GM19328 (cell line): ENCODE results near the gene ZBTB5.

Experiments used
- ATAC-seq: cut with Tn5 transposase; IDR thresholded peaks from one replicate; pipeline ENCODE4 v1.9.1; 2021; ENCODE audit warnings: mild to moderate bottlenecking, moderate library complexity; ENCODE audit not compliant: unreplicated experiment

ZBTB5 gene

DNA sequence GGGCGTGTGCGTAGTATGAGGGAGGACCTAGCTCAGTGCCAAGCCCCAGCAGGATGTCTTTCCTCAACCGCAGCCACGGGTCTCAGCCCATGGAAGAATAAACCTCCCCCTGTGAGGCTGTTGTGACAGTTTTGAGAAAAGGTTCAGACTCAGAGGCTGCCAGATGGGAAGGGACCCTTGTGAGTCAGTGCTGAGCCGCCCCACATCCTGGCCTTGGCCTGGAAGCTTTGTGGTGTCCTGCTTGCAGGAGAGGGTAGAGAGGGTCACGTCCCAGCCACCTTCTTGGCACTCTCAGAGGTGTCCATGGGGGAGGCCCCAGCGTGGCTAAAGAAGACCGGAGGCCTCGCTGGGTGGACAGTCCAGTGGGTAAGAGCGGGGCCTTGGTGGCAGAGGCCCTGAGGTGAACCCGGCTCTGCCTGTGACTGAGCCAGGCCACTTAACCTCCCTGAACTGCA, 39.9 kb downstream of the ZBTB5 start:
- ATAC-seq = no peak

DNA sequence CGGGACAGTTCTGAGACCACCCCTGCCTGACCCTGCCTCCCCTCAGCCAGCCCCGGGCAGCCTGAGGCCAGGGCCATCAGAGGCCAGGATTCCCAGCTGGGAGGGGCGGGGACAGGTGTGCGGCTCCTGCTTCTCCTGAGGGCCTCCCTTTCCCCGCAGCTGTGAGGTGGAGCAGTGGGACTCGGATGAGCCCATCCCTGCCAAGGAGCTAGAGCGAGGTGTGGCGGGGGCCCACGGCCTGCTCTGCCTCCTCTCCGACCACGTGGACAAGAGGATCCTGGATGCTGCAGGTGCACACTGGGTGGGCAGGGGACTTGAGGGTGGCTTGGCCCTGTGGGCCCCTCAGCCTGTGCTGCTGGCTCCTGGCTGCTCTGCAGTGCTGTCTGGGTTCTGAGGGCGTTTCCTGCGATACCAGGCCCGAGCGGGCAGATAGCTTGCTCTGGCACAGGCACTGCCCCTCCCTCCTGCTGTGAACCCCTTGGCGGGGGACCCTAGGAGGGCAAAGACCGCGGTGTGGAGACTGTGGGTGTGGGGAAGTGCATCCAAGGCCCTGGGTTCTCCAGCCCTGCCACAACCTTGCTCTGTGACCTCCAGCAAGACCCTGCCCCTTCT, 40.5 kb downstream of the ZBTB5 start:
- no peak for ATAC-seq

- no peak for ATAC-seq
These were observed 41.0 kb downstream of the ZBTB5 start for GRCh38 chr9:37424204-37424685.

GRCh38 chr9:37423508-37423907, 41.7 kb downstream of the ZBTB5 start:
- no peak for ATAC-seq

- ATAC-seq = peak; percentile 95
These were observed 42.8 kb downstream of the ZBTB5 start, which contains the start of gene GRHPR for GRCh38 chr9:37422289-37423104. Gene GRHPR (plus strand): TSS chr9:37422696. CDS start chr9:37422751, 55 bp downstream.

- ATAC-seq = no peak
These were observed 43.3 kb downstream of the ZBTB5 start for GRCh38 chr9:37421914-37422288.

- no peak for ATAC-seq
These were observed 44.7 kb downstream of the ZBTB5 start for GRCh38 chr9:37420271-37421215.

- no peak for ATAC-seq
These were observed 46.0 kb downstream of the ZBTB5 start for GRCh38 chr9:37419204-37419603.

- ATAC-seq = no peak
These were observed 47.2 kb downstream of the ZBTB5 start for GRCh38 chr9:37417857-37418618.

DNA sequence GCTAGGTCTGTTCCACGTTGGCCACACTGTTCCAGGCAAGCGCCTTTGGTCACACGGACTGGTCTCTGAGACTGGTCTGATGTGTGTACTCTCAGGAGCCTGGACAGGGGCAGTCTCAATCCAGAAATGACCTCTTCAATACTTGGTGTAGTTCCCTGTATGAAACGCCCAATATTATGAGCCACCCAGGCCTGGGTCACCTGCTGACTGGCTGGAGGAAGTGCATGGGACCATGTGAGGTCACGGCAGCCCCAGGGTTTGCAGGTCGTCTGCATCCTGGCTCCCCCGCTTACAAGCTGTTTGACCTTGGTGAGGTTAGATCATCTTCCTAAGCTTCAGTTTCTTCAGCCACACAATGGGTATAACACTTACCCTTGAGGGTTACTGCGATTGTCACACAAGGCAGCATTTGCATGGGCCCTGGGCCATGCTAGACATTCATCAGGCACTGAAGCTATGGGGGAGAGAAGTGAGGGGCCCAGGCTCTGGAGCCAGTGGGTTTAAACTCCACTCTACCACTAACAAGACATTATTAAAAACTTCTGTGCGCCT, 47.9 kb downstream of the ZBTB5 start:
- ATAC-seq = no peak

GRCh38 chr9:37415011-37415719, 50.1 kb downstream of the ZBTB5 start:
- ATAC-seq = no peak

- ATAC-seq = no peak
These were observed 50.7 kb downstream of the ZBTB5 start for GRCh38 chr9:37414503-37414943.

- no peak for ATAC-seq
These were observed 51.9 kb downstream of the ZBTB5 start for GRCh38 chr9:37413311-37413710.

DNA sequence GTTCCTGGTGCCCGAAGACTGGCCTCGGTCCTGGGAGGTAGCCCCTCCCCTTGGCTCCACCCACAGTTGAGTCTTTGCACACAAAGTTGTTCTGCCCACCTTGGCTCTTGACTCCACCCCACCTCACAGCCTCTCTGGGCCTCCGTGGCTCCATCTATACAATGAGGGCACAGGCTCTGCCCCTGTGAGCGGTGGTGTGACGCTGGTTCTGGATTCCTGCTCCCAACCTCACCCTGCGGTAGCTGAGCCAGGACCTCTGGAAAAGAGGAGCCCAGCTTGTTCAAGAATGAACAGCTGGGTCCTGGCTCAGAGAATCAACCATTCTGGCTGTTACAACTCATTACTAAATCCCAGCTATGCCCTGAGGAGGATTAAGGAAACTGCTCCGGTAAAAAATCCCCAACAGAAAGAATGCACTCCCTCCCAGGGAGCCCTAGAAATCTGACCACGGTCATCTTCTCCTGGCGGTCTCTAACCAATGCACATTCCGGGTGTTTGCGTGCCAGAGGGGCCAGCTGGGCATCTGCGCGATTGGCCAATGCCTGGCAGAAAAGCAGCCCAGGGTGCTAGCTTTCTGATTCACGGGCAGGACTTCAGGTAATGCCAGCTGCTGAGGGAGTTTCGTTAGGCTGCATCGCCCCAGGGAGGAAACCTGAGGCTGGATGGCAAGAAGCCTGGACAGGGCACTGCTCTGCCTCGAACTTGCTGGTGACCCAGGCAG, 52.7 kb downstream of the ZBTB5 start:
- ATAC-seq = no peak

DNA sequence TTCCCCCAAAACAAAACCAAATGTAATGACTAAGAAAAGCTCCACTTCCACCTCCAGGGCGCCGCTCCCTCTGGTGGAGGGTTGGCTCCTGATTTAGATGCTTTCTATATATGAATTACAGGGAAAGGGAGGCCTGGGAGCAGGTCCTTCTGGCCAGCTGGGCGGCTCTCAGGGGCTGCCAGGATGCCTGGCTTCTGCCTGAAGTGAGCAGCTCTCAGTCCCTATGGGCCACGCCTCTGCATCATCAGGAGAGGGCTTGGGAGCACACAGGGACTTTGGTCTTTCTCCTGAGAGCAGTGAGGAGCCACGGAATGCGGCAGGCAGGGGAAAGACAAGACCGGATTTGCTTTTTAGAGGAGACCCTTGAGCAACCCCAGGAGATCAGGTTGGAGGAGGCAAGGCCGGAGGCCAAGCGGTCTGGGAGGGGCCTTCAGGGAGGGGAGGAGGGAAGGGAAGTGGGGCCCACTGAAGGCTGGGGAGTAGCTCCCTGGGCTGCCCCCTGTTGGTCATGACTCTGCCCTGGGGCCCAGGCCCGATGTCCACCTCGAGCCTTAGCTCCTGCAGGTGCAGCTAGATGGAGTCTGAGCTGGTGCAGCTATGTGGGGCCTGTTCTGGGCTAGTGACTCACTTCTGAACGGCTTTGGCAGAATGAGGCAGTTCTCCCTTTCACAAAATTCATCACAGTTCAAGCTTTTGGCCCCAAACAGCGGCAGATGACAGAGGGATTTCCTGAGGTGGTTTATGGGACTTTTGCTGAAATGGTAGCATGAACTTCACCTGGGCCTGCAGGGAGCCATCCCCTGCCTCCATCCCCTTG, 54.1 kb downstream of the ZBTB5 start:
- no peak for ATAC-seq

- ATAC-seq = no peak
These were observed 54.8 kb downstream of the ZBTB5 start for GRCh38 chr9:37410354-37410861.

DNA sequence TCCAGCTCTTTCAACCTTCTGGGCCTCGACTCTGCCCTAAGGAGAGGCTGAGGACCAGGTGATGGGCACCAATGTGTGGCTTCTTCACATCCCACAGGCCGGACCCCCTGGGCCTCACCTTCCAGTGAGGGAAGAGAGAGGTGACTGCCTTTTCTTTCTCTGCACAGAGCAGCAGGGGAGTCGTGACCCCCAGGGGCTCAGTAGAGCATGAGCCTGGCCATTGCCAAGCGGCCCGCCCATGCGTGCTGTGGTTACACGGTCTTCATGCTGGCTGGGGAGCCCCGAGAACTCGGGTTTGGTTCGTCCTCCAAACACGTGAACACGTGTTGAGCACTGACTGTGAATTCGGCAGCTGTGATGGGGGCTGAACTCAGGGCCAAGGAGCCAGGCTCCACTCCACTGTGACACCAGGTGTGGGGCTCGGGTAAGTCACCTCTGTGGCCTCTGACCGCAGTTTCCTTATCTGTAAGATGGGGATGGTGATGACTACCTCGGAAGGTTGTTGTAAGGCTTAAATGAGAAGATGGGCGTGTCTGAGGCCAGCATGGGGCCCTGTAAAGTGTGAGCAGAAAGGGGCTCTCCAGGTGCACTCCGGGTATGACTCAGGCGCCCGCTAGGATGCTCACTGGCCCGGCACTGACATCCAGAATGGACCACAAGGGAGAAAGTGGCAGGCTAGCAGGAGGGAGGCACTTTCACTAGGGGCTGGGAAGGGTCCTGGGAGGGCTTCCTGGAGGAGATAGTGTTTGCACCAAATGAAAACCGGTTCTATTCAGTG, 56.1 kb downstream of the ZBTB5 start:
- ATAC-seq = peak; percentile 89
